BLaER1 treated with 17β-estradiol and CSF1 and Interleukin-3, amounts not matched to agents 10 nM and 100 nM (cell line): ENCODE results near the gene ZHX3.

Experiments used
- H3K27ac ChIP-seq, 11 experiments: shearing (Covaris generic); formaldehyde crosslinking; 2 replicates each; pipeline ENCODE4 v1.8.1; 2022
- H3K27me3 ChIP-seq, 11 experiments: shearing (Covaris generic); formaldehyde crosslinking; 2 replicates each; pipeline ENCODE4 v1.8.1; 2022
- H3K36me3 ChIP-seq, 11 experiments: shearing (Covaris generic); formaldehyde crosslinking; 2 replicates each; pipeline ENCODE4 v1.8.1; 2022
- H3K4me1 ChIP-seq, 10 experiments: shearing (Covaris generic); formaldehyde crosslinking; 2 replicates each; pipeline ENCODE4 v1.8.1; 2022
- H3K4me2 ChIP-seq, 11 experiments: shearing (Covaris generic); formaldehyde crosslinking; 2 replicates each; pipeline ENCODE4 v1.8.1; 2022
- H3K4me3 ChIP-seq, 10 experiments: shearing (Covaris generic); formaldehyde crosslinking; 2 replicates each; pipeline ENCODE4 v1.8.1; 2022
- H3K9ac ChIP-seq, 11 experiments: shearing (Covaris generic); formaldehyde crosslinking; 2 replicates each; pipeline ENCODE4 v1.8.1; 2022
- H3K9me3 ChIP-seq, 11 experiments: shearing (Covaris generic); formaldehyde crosslinking; replicated peaks in 1 of 11; 2 replicates each; pipeline ENCODE4 v1.8.1; 2022
- H4K20me1 ChIP-seq, 11 experiments: shearing (Covaris generic); formaldehyde crosslinking; 2 replicates each; pipeline ENCODE4 v1.8.1; 2022
- Cebpa-rat ChIP-seq, 11 experiments: shearing (Covaris generic); IDR thresholded peaks; 2 replicates each; pipeline ENCODE4 v1.8.1; 2022

Gene ZHX3

GRCh38 chr20:41165001-41165882 is 152.3 kb downstream of the ZHX3 start:
- peaks cover 68 to 99% (median 88%) of the 10 kb centered on the region in 11 experiments for H3K36me3 ChIP-seq
- H3K27ac ChIP-seq: no peak overlapping the region
- H3K4me2 ChIP-seq: no peak overlapping the region
- peaks cover 9 to 100% (median 100%) of the 10 kb centered on the region in 11 experiments; a peak in 20 of 22 replicates for H4K20me1 ChIP-seq
- no peaks in the 10 kb centered on the region for H3K9me3 ChIP-seq
- no peak overlapping the region for H3K4me3 ChIP-seq
- no peak overlapping the region for H3K9ac ChIP-seq
- peaks cover 52 to 80% (median 64%) of the 10 kb centered on the region in 11 experiments for H3K27me3 ChIP-seq
- TF ChIP-seq Cebpa-rat (IDR thresholded peaks at IDR 0.05): no peak
- H3K4me1 ChIP-seq: peaks cover 9 to 27% (median 23%) of the 10 kb centered on the region in 10 experiments

GRCh38 chr20:41163821-41164220 is 153.7 kb downstream of the ZHX3 start:
- H3K4me3 ChIP-seq: no peak overlapping the region
- no peak overlapping the region for H3K27ac ChIP-seq
- H3K36me3 ChIP-seq: peaks cover 62 to 99% (median 88%) of the 10 kb centered on the region in 11 experiments
- peaks cover 9 to 100% (median 100%) of the 10 kb centered on the region in 11 experiments; a peak in 20 of 22 replicates for H4K20me1 ChIP-seq
- no peak overlapping the region for H3K9ac ChIP-seq
- H3K4me2 ChIP-seq: no peak overlapping the region
- H3K27me3 ChIP-seq: peaks cover 38 to 66% (median 49%) of the 10 kb centered on the region in 11 experiments
- H3K9me3 ChIP-seq: no peaks in the 10 kb centered on the region
- peaks cover 9 to 27% (median 23%) of the 10 kb centered on the region in 10 experiments for H3K4me1 ChIP-seq
- no peak for TF ChIP-seq Cebpa-rat (IDR thresholded peaks at IDR 0.05)

GRCh38 chr20:41162396-41162795 is 155.1 kb downstream of the ZHX3 start:
- Histone ChIP-seq H3K36me3 (peaks cover 59 to 93% (median 88%) of the 10 kb centered on the region in 11 experiments), H3K9me3 (no peaks in the 10 kb centered on the region), H4K20me1 (peaks cover 7 to 100% (median 100%) of the 10 kb centered on the region in 11 experiments; a peak in 20 of 22 replicates), H3K27me3 (peaks cover 36 to 52% (median 42%) of the 10 kb centered on the region in 11 experiments; a peak in 21 of 22 replicates), H3K9ac (no peak overlapping the region), H3K4me2 (no peak overlapping the region), H3K4me1 (peaks cover 4 to 21% (median 16%) of the 10 kb centered on the region in 10 experiments), H3K27ac (no peak overlapping the region), H3K4me3 (no peak overlapping the region)
- no peak for TF ChIP-seq Cebpa-rat (IDR thresholded peaks at IDR 0.05)

GRCh38 chr20:41161886-41162285 is 155.6 kb downstream of the ZHX3 start:
- H4K20me1 ChIP-seq: peaks cover 7 to 100% (median 100%) of the 10 kb centered on the region in 11 experiments; a peak in 20 of 22 replicates
- peaks cover 8 to 21% (median 16%) of the 10 kb centered on the region in 10 experiments for H3K4me1 ChIP-seq
- peaks cover 31 to 47% (median 41%) of the 10 kb centered on the region in 11 experiments; a peak in 21 of 22 replicates for H3K27me3 ChIP-seq
- H3K36me3 ChIP-seq: peaks cover 56 to 88% (median 83%) of the 10 kb centered on the region in 11 experiments
- no peaks in the 10 kb centered on the region for H3K9me3 ChIP-seq
- H3K9ac ChIP-seq: no peak overlapping the region
- no peak for TF ChIP-seq Cebpa-rat (IDR thresholded peaks at IDR 0.05)
- no peak overlapping the region for H3K4me2 ChIP-seq
- H3K27ac ChIP-seq: no peak overlapping the region
- H3K4me3 ChIP-seq: no peak overlapping the region

GRCh38 chr20:41160686-41161085 is 156.8 kb downstream of the ZHX3 start:
- Histone ChIP-seq H3K27me3 (peaks cover 19 to 36% (median 29%) of the 10 kb centered on the region in 11 experiments; a peak in 21 of 22 replicates), H3K4me1 (peaks cover 13 to 25% (median 22%) of the 10 kb centered on the region in 10 experiments), H3K9me3 (no peaks in the 10 kb centered on the region), H3K9ac (no peak overlapping the region), H3K4me3 (no peak overlapping the region), H3K4me2 (no peak overlapping the region), H3K27ac (no peak overlapping the region), H3K36me3 (peaks cover 44 to 77% (median 71%) of the 10 kb centered on the region in 11 experiments), H4K20me1 (peaks cover 12 to 100% (median 100%) of the 10 kb centered on the region in 11 experiments; a peak in 20 of 22 replicates)
- TF ChIP-seq Cebpa-rat (IDR thresholded peaks at IDR 0.05): no peak

GRCh38 chr20:41159547-41159946 is 158.0 kb downstream of the ZHX3 start:
- H3K9me3 ChIP-seq: no peaks in the 10 kb centered on the region
- H3K36me3 ChIP-seq: peaks cover 32 to 74% (median 61%) of the 10 kb centered on the region in 11 experiments
- no peak for TF ChIP-seq Cebpa-rat (IDR thresholded peaks at IDR 0.05)
- peaks cover 13 to 35% (median 32%) of the 10 kb centered on the region in 10 experiments for H3K4me1 ChIP-seq
- peaks cover 8 to 25% (median 17%) of the 10 kb centered on the region in 11 experiments; a peak in 20 of 22 replicates for H3K27me3 ChIP-seq
- peaks cover 18 to 100% (median 100%) of the 10 kb centered on the region in 11 experiments; a peak in 20 of 22 replicates for H4K20me1 ChIP-seq
- H3K27ac ChIP-seq: no peak overlapping the region
- H3K4me2 ChIP-seq: no peak overlapping the region
- no peak overlapping the region for H3K4me3 ChIP-seq
- no peak overlapping the region for H3K9ac ChIP-seq

- H3K36me3 ChIP-seq: peaks cover 18 to 64% (median 47%) of the 10 kb centered on the region in 11 experiments
- H4K20me1 ChIP-seq: peaks cover 18 to 100% (median 100%) of the 10 kb centered on the region in 11 experiments; a peak in 20 of 22 replicates
- peaks cover 19 to 49% (median 46%) of the 10 kb centered on the region in 10 experiments for H3K4me1 ChIP-seq
- no peak overlapping the region for H3K9ac ChIP-seq
- no peak overlapping the region for H3K4me3 ChIP-seq
- H3K27me3 ChIP-seq: peaks cover 0 to 11% (median 4%) of the 10 kb centered on the region in 11 experiments; a peak in 11 of 22 replicates
- H3K4me2 ChIP-seq: peak overlapping the region in 8 of 11 experiments; percentile 61 to 80 (median 73); a peak in 13 of 22 replicates
- H3K9me3 ChIP-seq: no peaks in the 10 kb centered on the region
- no peak overlapping the region for H3K27ac ChIP-seq
- no peak for TF ChIP-seq Cebpa-rat (IDR thresholded peaks at IDR 0.05)
Measured at GRCh38 chr20:41158082-41158625, 159.4 kb downstream of the ZHX3 start.

- no peak for TF ChIP-seq Cebpa-rat (IDR thresholded peaks at IDR 0.05)
- H4K20me1 ChIP-seq: peaks cover 19 to 100% (median 100%) of the 10 kb centered on the region in 11 experiments; a peak in 20 of 22 replicates
- H3K27me3 ChIP-seq: no peaks in the 10 kb centered on the region
- peak overlapping the region in 4 of 11 experiments; percentile 65 to 80 (median 72); a peak in 5 of 22 replicates for H3K4me2 ChIP-seq
- H3K9me3 ChIP-seq: no peaks in the 10 kb centered on the region
- no peak overlapping the region for H3K4me3 ChIP-seq
- no peak overlapping the region for H3K9ac ChIP-seq
- H3K4me1 ChIP-seq: peaks cover 19 to 69% (median 56%) of the 10 kb centered on the region in 10 experiments
- peaks cover 9 to 44% (median 23%) of the 10 kb centered on the region in 11 experiments; a peak in 21 of 22 replicates for H3K36me3 ChIP-seq
- no peak overlapping the region for H3K27ac ChIP-seq
Measured at GRCh38 chr20:41155261-41155660, 162.3 kb downstream of the ZHX3 start.
